Colonic mucosa (tissue), 4 donors: ENCODE data around the gene MYO1H. TPM values are rescaled to one million over a fixed set of nuclear protein-coding genes. Genes with fewer than 3 reads are reported as not detected.
"Not testable (repeated sequence)": the region's sequence is repeated elsewhere in the genome, so short reads cannot be mapped to it uniquely, and the experiment has no call there.

Experiments
- DNase-seq: peaks from one replicate; pipeline ENCODE4 v3.0.0-alpha.2; 2020
- H3K27ac ChIP-seq: fragments of 200-600 bp; one replicate; pipeline ENCODE4 v1.8.0; 2021
- H3K27me3 ChIP-seq: fragments of 200-600 bp; one replicate; pipeline ENCODE4 v1.8.0; 2021
- H3K36me3 ChIP-seq: fragments of 200-600 bp; one replicate; pipeline ENCODE4 v1.8.0; 2021
- H3K4me1 ChIP-seq: fragments of 200-600 bp; one replicate; pipeline ENCODE4 v1.8.0; 2021; ENCODE audit warnings: mild to moderate bottlenecking
- H3K4me3 ChIP-seq: fragments of 200-600 bp; one replicate; pipeline ENCODE4 v1.8.0; 2021
- H3K9ac ChIP-seq, 2 donors: one replicate each; pipeline ENCODE4 v1.7.0; 2013; ENCODE audit warnings: control low read depth in 2 of 2, low read depth in 2 of 2, low read length in 2 of 2
- H3K9me3 ChIP-seq: fragments of 200-600 bp; one replicate; pipeline ENCODE4 v1.8.0; 2021
- intact Hi-C: fragments of 100-400 bp; cut with DNase I; formaldehyde crosslinking; loops from one replicate; pipeline ENCODE4 v1.14.1; 2022
- total RNA-seq, 2 donors: library from RNA; stranded (reverse); fragmentation: NEBNext Ultra II Directional in 1 of 2; extraction: Animal tissue kit (Norgen Biotek cat#: 25700) in 1 of 2; gene quantifications; one replicate each; pipeline ENCODE4 v1.2.1, GENCODE V29; 2021
- TF ChIP-seq, protein P1 (sequence below): fragments of 200-600 bp; IDR thresholded peaks from one replicate; pipeline ENCODE4 v1.8.0; 2022; ENCODE audit warnings: antibody characterized with exemption, mild to moderate bottlenecking
- donor health status: healthy.
- donor health status: DM: no; HTN: no; CAD: no.
- donor health status: DM: no; HTN: no; CAD: no.

Gene MYO1H
- total RNA-seq, 2 donors from 2014 or later = 0.21 TPM; not detected in 1

- no peaks in the 10 kb centered on the region for H3K36me3 ChIP-seq
- no peak overlapping the region for H3K4me3 ChIP-seq
- intact Hi-C loops = no loop called here
- no peaks in the 10 kb centered on the region for H3K27me3 ChIP-seq
- H3K4me1 ChIP-seq = peaks cover 18% of the 10 kb centered on the region
- no peak overlapping the region for H3K27ac ChIP-seq
- TF ChIP-seq, protein P1, sequence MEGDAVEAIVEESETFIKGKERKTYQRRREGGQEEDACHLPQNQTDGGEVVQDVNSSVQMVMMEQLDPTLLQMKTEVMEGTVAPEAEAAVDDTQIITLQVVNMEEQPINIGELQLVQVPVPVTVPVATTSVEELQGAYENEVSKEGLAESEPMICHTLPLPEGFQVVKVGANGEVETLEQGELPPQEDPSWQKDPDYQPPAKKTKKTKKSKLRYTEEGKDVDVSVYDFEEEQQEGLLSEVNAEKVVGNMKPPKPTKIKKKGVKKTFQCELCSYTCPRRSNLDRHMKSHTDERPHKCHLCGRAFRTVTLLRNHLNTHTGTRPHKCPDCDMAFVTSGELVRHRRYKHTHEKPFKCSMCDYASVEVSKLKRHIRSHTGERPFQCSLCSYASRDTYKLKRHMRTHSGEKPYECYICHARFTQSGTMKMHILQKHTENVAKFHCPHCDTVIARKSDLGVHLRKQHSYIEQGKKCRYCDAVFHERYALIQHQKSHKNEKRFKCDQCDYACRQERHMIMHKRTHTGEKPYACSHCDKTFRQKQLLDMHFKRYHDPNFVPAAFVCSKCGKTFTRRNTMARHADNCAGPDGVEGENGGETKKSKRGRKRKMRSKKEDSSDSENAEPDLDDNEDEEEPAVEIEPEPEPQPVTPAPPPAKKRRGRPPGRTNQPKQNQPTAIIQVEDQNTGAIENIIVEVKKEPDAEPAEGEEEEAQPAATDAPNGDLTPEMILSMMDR = no peak
- DNase-seq = no peak
- H3K9ac ChIP-seq = peak overlapping the region in 1 of 2 donors; percentile 2
- no peaks in the 10 kb centered on the region for H3K9me3 ChIP-seq
Observed at GRCh38 chr12:109466821-109467220, 119.1 kb downstream of the MYO1H start.

DNA sequence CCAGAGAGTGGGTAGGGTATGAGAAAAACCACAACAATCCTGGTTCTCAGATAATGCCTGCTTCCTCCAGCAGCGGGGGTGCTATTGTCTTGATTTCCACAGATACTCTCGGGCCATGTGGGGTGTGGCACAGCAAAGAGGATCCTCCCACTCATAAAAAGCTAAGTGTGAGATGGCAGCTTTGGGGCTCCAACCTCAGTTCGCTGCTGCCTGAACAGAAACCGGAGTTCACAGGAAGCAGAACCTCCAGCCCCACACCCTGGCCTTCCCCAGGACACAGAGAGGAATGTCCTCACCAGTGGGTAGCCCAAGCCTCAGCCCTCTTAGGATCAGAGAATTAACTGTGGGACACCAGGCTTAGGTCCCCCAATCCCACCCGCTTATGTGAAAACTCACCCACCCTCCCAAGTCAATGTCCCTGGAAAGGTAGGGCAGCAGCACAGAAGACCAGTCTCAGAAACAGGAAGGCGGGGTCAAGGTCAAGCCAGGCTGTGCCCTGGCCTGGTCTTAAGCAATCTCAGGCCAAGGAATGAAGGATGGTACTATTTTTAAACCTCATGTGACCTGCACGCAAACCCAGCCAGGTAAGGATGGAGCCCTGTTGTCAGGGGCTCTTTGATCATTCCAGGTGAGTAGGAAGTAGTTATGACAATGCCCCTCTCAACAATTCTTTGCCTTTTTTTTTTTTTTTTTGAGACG is 120.4 kb downstream of the MYO1H start:
- TF ChIP-seq, protein P1 = no peak
- Histone ChIP-seq H3K27ac (peak overlapping the region; percentile 66), H3K9me3 (no peaks in the 10 kb centered on the region), H3K27me3 (no peaks in the 10 kb centered on the region), H3K36me3 (no peaks in the 10 kb centered on the region), H3K9ac (peak overlapping the region in 1 of 2 donors; percentile 48), H3K4me1 (peaks cover 8% of the 10 kb centered on the region), H3K4me3 (no peak overlapping the region)
- intact Hi-C loops = no loop called here
- peak; percentile 80 for DNase-seq

DNA sequence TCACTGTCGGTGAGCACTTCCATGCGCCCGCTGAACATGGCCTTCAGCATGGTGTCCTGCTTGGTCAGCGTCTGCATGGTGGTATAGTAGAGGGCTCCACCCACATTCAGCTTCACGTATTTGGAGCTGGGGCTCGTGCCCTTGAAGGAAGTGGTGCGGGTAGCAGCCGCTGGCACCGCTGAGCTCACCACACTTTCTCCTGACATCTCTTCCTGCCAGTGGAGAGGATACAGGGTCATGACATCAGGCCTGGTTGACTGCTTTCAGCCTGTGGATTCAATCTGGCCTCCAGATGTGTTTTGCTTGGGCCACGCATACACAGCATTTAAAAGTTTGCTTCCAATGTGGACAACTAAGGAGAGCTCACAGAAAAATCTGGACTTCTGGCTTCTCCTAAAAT is 121.8 kb downstream of the MYO1H start:
- no peaks in the 10 kb centered on the region for H3K27me3 ChIP-seq
- H3K9ac ChIP-seq = peak overlapping the region in 1 of 2 donors; percentile 38
- peaks cover 8% of the 10 kb centered on the region for H3K4me1 ChIP-seq
- TF ChIP-seq, protein P1 = no peak
- intact Hi-C loops = no loop called here
- DNase-seq = no peak
- no peak overlapping the region for H3K4me3 ChIP-seq
- H3K36me3 ChIP-seq = no peaks in the 10 kb centered on the region
- H3K9me3 ChIP-seq = no peaks in the 10 kb centered on the region
- H3K27ac ChIP-seq = no peak overlapping the region

DNA sequence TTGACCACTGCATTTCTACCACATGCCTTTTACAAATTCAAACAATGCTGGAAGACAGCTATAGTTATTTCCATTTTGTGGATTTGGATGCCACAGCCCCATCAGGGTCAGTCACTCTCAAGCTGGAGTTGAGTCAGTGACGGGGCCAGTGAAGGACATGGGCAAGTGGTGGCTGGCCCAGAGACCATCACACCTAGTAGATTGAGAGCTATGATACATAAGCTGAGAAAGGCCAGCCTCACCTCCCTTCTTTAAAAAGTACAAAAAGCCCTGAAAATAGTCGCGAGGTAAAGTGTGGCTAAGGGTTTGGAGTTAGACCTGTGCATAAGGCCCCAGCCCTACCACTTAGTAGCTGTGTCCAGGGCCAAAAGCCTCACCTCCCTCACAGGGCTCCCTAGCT is 125.3 kb downstream of the MYO1H start:
- Histone ChIP-seq H3K36me3 (no peaks in the 10 kb centered on the region), H3K4me1 (peaks cover 3% of the 10 kb centered on the region), H3K4me3 (no peak overlapping the region), H3K9me3 (no peaks in the 10 kb centered on the region), H3K27me3 (no peaks in the 10 kb centered on the region), H3K9ac (no peak overlapping the region), H3K27ac (no peak overlapping the region)
- intact Hi-C loops = no loop called here
- DNase-seq = no peak
- TF ChIP-seq, protein P1 = no peak

DNA sequence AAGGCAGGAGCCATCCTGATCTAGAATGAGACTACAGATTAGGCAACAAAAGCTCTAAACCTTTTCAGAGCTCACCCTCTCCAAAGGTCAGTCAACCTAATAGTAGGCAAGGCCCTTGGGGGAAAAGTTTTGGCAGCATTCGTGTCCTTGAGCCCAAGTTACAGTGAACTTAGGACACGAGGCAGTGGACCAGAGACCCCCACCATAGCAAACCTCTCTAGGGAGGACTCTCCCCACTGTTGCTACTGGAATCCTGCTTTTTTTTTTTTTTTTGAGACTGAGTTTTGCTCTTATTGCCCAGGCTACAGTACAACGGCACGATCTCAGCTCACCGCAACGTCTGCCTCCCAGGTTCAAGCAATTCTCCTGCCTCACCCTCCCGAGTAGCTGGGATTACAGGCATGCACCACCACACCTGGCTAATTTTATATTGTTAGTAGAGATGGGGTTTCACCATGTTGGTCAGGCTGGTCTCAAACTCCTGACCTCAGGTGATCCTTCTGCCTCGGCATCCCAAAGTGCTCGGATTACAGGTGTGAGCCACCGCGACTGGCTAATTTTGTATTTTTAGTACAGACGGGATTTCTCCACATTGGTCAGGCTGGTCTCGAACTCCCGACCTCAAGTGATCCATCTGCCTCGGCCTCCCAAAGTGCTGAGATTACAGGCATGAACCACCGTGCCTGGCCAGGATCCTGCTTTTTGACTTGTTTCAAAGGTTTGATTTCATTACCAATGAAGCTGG is 126.0 kb downstream of the MYO1H start:
- H3K9me3 ChIP-seq, H3K27ac ChIP-seq, H3K27me3 ChIP-seq, H3K4me1 ChIP-seq, H3K4me3 ChIP-seq, H3K36me3 ChIP-seq, DNase-seq, intact Hi-C loops, H3K9ac ChIP-seq: not testable (repeated sequence)

- H3K4me3 ChIP-seq = no peak overlapping the region
- intact Hi-C loops = loop anchor here (5.0 kb wide), 1 partner anchor 43 kb away; no protein-coding TSS in a partner anchor
- TF ChIP-seq, protein P1 = no peak
- H3K4me1 ChIP-seq = peaks cover 5% of the 10 kb centered on the region
- H3K27ac ChIP-seq = no peak overlapping the region
- no peaks in the 10 kb centered on the region for H3K36me3 ChIP-seq
- H3K9ac ChIP-seq = no peak overlapping the region
- H3K9me3 ChIP-seq = no peaks in the 10 kb centered on the region
- no peak for DNase-seq
- H3K27me3 ChIP-seq = no peaks in the 10 kb centered on the region
Observed at GRCh38 chr12:109475121-109475520, 127.4 kb downstream of the MYO1H start.
